OCI-LY1 (cell line): ENCODE results near the gene CTNND2.

Experiments used
- H2AFZ ChIP-seq: fragments of 200-600 bp; sonication (generic), shearing (Covaris generic); 2 replicates; pipeline ENCODE4 v1.6.0; 2014; ENCODE audit warnings: antibody characterized with exemption, mild to moderate bottlenecking, low read length
- H3F3A ChIP-seq: fragments of 200-600 bp; sonication (generic), shearing (Covaris generic); 2 replicates; pipeline ENCODE4 v1.6.0; 2014; ENCODE audit warnings: mild to moderate bottlenecking, antibody characterized with exemption, low read length, moderate library complexity; ENCODE audit not compliant: insufficient read depth
- H3K27ac ChIP-seq: fragments of 200-600 bp; sonication (generic); 2 replicates; pipeline ENCODE4 v1.5.1; 2014; ENCODE audit warnings: low read length, mixed run types, mild to moderate bottlenecking, low read depth; ENCODE audit not compliant: poor library complexity, severe bottlenecking
- H3K27me3 ChIP-seq: fragments of 200-600 bp; sonication (generic); 2 replicates; pipeline ENCODE4 v1.6.0; 2014; ENCODE audit warnings: antibody characterized with exemption, mild to moderate bottlenecking, low read length, moderate library complexity; ENCODE audit not compliant: insufficient read depth
- H3K36me3 ChIP-seq: fragments of 200-600 bp; sonication (generic); 2 replicates; pipeline ENCODE4 v1.6.1; 2014; ENCODE audit warnings: mild to moderate bottlenecking, antibody characterized with exemption, low read length, moderate library complexity, mixed read lengths; ENCODE audit not compliant: insufficient read depth
- H3K4me1 ChIP-seq: fragments of 200-600 bp; sonication (generic); 2 replicates; pipeline ENCODE4 v1.5.1; 2014; ENCODE audit warnings: mild to moderate bottlenecking, low read length, moderate library complexity; ENCODE audit not compliant: insufficient read depth, severe bottlenecking
- H3K4me2 ChIP-seq: fragments of 200-600 bp; sonication (generic), shearing (Covaris generic); 2 replicates; pipeline ENCODE4 v1.6.1; 2014; ENCODE audit warnings: low read length
- H3K4me3 ChIP-seq: fragments of 200-600 bp; sonication (generic); 2 replicates; pipeline ENCODE4 v1.5.1; 2014; ENCODE audit warnings: low read length, low read depth, mild to moderate bottlenecking, mixed read lengths; ENCODE audit not compliant: poor library complexity, severe bottlenecking
- H3K79me2 ChIP-seq: fragments of 200-600 bp; shearing (Covaris generic); 2 replicates; pipeline ENCODE4 v1.6.1; 2016; ENCODE audit warnings: mixed run types, low read length, mixed read lengths; ENCODE audit not compliant: insufficient read depth
- H3K9ac ChIP-seq: fragments of 200-600 bp; sonication (generic), shearing (Covaris generic); 2 replicates; pipeline ENCODE4 v1.6.1; 2014; ENCODE audit warnings: mild to moderate bottlenecking, low read length, mixed read lengths
- H3K9me2 ChIP-seq: fragments of 200-600 bp; sonication (generic), shearing (Covaris generic); 2 replicates; pipeline ENCODE4 v1.6.1; 2014; ENCODE audit warnings: low read depth, mild to moderate bottlenecking, low read length, mixed read lengths
- H3K9me3 ChIP-seq: fragments of 200-600 bp; shearing (Covaris generic); 2 replicates; pipeline ENCODE4 v1.6.1; 2014; ENCODE audit warnings: low read length, mixed read lengths
- H4K20me1 ChIP-seq: fragments of 200-600 bp; sonication (generic), shearing (Covaris generic); 2 replicates; pipeline ENCODE4 v1.6.0; 2016; ENCODE audit warnings: mild to moderate bottlenecking, low read length; ENCODE audit not compliant: insufficient read depth
- EZH2 ChIP-seq: fragments of 200-600 bp; sonication (generic), shearing (Covaris generic); IDR thresholded peaks from 2 replicates; pipeline ENCODE4 v1.8.0; 2017; ENCODE audit warnings: borderline replicate concordance, mixed run types, mild to moderate bottlenecking, antibody characterized with exemption, low read length, moderate library complexity, mixed read lengths
- TF ChIP-seq, protein P1 (sequence below): fragments of 200-600 bp; sonication (generic), shearing (Covaris generic); IDR thresholded peaks from 2 replicates; pipeline ENCODE4 v1.5.1; 2017; ENCODE audit warnings: mild to moderate bottlenecking, antibody characterized with exemption, low read length, moderate library complexity, mixed read lengths

CTNND2 gene

GRCh38 chr5:11396917-11397316 is 507.3 kb downstream of the CTNND2 start:
- Histone ChIP-seq H4K20me1 (no peaks in the 10 kb centered on the region), H3K9ac (no peak overlapping the region), H3K4me1 (no peaks in the 10 kb centered on the region), H3K9me3 (no peaks in the 10 kb centered on the region), H3K9me2 (no peaks in the 10 kb centered on the region), H3K36me3 (no peaks in the 10 kb centered on the region), H2AFZ (no peak overlapping the region), H3K4me3 (no peak overlapping the region), H3K27ac (no peak overlapping the region), H3K27me3 (no peaks in the 10 kb centered on the region), H3F3A (no peaks in the 10 kb centered on the region), H3K4me2 (no peak overlapping the region), H3K79me2 (no peaks in the 10 kb centered on the region)
- TF ChIP-seq, protein P1, sequence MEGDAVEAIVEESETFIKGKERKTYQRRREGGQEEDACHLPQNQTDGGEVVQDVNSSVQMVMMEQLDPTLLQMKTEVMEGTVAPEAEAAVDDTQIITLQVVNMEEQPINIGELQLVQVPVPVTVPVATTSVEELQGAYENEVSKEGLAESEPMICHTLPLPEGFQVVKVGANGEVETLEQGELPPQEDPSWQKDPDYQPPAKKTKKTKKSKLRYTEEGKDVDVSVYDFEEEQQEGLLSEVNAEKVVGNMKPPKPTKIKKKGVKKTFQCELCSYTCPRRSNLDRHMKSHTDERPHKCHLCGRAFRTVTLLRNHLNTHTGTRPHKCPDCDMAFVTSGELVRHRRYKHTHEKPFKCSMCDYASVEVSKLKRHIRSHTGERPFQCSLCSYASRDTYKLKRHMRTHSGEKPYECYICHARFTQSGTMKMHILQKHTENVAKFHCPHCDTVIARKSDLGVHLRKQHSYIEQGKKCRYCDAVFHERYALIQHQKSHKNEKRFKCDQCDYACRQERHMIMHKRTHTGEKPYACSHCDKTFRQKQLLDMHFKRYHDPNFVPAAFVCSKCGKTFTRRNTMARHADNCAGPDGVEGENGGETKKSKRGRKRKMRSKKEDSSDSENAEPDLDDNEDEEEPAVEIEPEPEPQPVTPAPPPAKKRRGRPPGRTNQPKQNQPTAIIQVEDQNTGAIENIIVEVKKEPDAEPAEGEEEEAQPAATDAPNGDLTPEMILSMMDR, result no peak
- TF ChIP-seq EZH2, result no peak

GRCh38 chr5:11394933-11395332 is 509.3 kb downstream of the CTNND2 start:
- no peaks in the 10 kb centered on the region for H3K36me3 ChIP-seq
- H2AFZ ChIP-seq, result no peak overlapping the region
- H3K9me2 ChIP-seq, result no peaks in the 10 kb centered on the region
- no peak overlapping the region for H3K4me3 ChIP-seq
- H3F3A ChIP-seq, result no peaks in the 10 kb centered on the region
- H3K4me1 ChIP-seq, result no peaks in the 10 kb centered on the region
- no peaks in the 10 kb centered on the region for H3K79me2 ChIP-seq
- H3K27ac ChIP-seq, result no peak overlapping the region
- H3K9me3 ChIP-seq, result no peaks in the 10 kb centered on the region
- H3K4me2 ChIP-seq, result no peak overlapping the region
- H3K9ac ChIP-seq, result no peak overlapping the region
- TF ChIP-seq, protein P1, result no peak
- no peak for TF ChIP-seq EZH2
- H3K27me3 ChIP-seq, result no peaks in the 10 kb centered on the region
- H4K20me1 ChIP-seq, result no peaks in the 10 kb centered on the region

- Histone ChIP-seq H3K27ac (no peak overlapping the region), H3K9me2 (no peaks in the 10 kb centered on the region), H3K4me2 (no peak overlapping the region), H3K79me2 (no peaks in the 10 kb centered on the region), H3K36me3 (no peaks in the 10 kb centered on the region), H3K9me3 (no peaks in the 10 kb centered on the region), H4K20me1 (no peaks in the 10 kb centered on the region), H2AFZ (no peak overlapping the region), H3K4me1 (no peaks in the 10 kb centered on the region), H3K9ac (no peak overlapping the region), H3F3A (no peaks in the 10 kb centered on the region), H3K4me3 (no peak overlapping the region), H3K27me3 (no peaks in the 10 kb centered on the region)
- TF ChIP-seq EZH2, result no peak
- TF ChIP-seq, protein P1, result no peak
Observed at GRCh38 chr5:11390291-11390767, 513.9 kb downstream of the CTNND2 start.
